Caco-2 (cell line): ENCODE measurements around the gene CEP131. TPM values are rescaled to one million over a fixed set of nuclear protein-coding genes. Genes with fewer than 3 reads are reported as not detected.

Experiments used
- BruUV-seq: library from RNA; stranded (reverse); fragments of 400-500 nt; replicated peaks from 2 replicates; lab custom pipeline; 2021; lab: Mats Ljungman, UMichigan
- CTCF ChIA-PET: fragments of 300-600 bp; sonication (Branson Sonifier 250); formaldehyde crosslinking; loops from one replicate; lab custom pipeline; 2022; ENCODE audit warnings: antibody characterized with exemption; lab: Charles Lee
- POLR2A ChIA-PET: fragments of 300-600 bp; sonication (Branson Sonifier 250); formaldehyde crosslinking; loops from one replicate; lab custom pipeline; 2022; ENCODE audit warnings: antibody characterized with exemption; lab: Charles Lee
- DNase-seq, 2 experiments: peaks; one replicate each; pipeline versions ENCODE4 v3.0.0 to v3.0.0-alpha.2; 2020 to 2022
- H3K27me3 ChIP-seq: replicated peaks from 2 replicates; pipeline ENCODE4 v1.6.0; 2011; ENCODE audit warnings: low read length; ENCODE audit not compliant: control insufficient read depth, insufficient read depth
- H3K36me3 ChIP-seq: 2 replicates; pipeline ENCODE4 v1.5.1; 2011; ENCODE audit warnings: low read length; ENCODE audit not compliant: control insufficient read depth, insufficient read depth
- H3K4me1 ChIP-seq: fragments of 250-450 bp; sonication (Bioruptor Pico); 2 replicates; pipeline ENCODE4 v1.5.1; 2020; ENCODE audit warnings: mild to moderate bottlenecking
- H3K4me3 ChIP-seq: 2 replicates; pipeline ENCODE4 v1.5.1; 2011; ENCODE audit warnings: low read depth, mild to moderate bottlenecking, control low read depth, low read length
- H3K9me3 ChIP-seq: fragments of 250-450 bp; sonication (Bioruptor Pico); 2 replicates; pipeline ENCODE4 v1.5.1; 2020; ENCODE audit warnings: mild to moderate bottlenecking, moderate library complexity
- H3K27ac Mint-ChIP-seq: one replicate; pipeline ENCODE4 v1.8.0; 2022; ENCODE audit warnings: mixed read lengths; ENCODE audit not compliant: unreplicated experiment
- H3K27me3 Mint-ChIP-seq: one replicate; pipeline ENCODE4 v1.8.0; 2022; ENCODE audit warnings: mixed read lengths; ENCODE audit not compliant: insufficient read depth, unreplicated experiment
- H3K36me3 Mint-ChIP-seq: one replicate; pipeline ENCODE4 v1.8.0; 2022; ENCODE audit warnings: mild to moderate bottlenecking, mixed read lengths; ENCODE audit not compliant: insufficient read depth, unreplicated experiment
- H3K4me1 Mint-ChIP-seq: one replicate; pipeline ENCODE4 v1.8.0; 2022; ENCODE audit warnings: low read depth, mixed read lengths; ENCODE audit not compliant: unreplicated experiment
- H3K4me3 Mint-ChIP-seq: one replicate; pipeline ENCODE4 v1.8.0; 2022; ENCODE audit warnings: mild to moderate bottlenecking, moderate library complexity, mixed read lengths; ENCODE audit not compliant: unreplicated experiment
- H3K9me3 Mint-ChIP-seq: one replicate; pipeline ENCODE4 v1.8.0; 2022; ENCODE audit warnings: mixed read lengths; ENCODE audit not compliant: unreplicated experiment
- intact Hi-C: fragments of 100-400 bp; cut with micrococcal nuclease; formaldehyde crosslinking; loops from one replicate; pipeline ENCODE4 v1.10.0; 2022; ENCODE audit not compliant: unreplicated experiment
- total RNA-seq: library from RNA; stranded (reverse); gene quantifications from 2 replicates; pipeline ENCODE4 v1.2.3, GENCODE V29; 2022
- TF ChIP-seq, protein P1 (sequence below), 2 experiments: fragments of 200-600 bp in 1 of 2; IDR thresholded peaks; 1 replicate in 1 of 2; 2 replicates in 1 of 2; pipeline versions ENCODE4 v1.5.1 to v1.8.0; 2011 to 2022; ENCODE audit warnings: antibody characterized with exemption in 1 of 2, control low read depth in 1 of 2, inconsistent platforms in 1 of 2, low read depth in 1 of 2, low read length in 1 of 2, mild to moderate bottlenecking in 1 of 2, moderate library complexity in 1 of 2; ENCODE audit not compliant: insufficient read depth in 1 of 2, severe bottlenecking in 1 of 2, unreplicated experiment in 1 of 2

The CEP131 gene
- total RNA-seq, 1 experiment from 2014 or later, result 28.4 TPM

DNA sequence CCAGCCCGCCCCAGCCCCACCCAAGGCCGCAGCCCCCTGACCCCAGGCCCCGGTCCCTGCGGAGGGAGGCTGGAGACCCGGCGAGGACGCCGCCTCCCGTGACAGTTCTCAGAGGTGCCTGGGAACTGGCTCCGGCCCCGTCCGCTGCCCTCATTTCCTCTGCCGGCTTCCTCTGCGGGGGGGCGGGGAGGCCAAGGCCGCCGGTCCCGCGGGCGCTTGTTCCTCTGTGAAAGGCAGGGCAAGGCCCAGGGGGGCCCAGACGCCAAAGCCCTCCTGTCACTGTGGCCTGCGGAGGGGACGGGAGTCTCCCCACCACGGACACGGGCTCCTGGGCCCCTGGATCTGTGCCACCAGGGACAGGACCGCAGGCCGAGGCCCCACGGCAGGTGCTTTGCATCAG, 62.5 kb downstream of the CEP131 start:
- Mint-ChIP-seq H3K36me3 (no peaks in the 10 kb centered on the region), H3K27ac (no peak overlapping the region), H3K27me3 (no peaks in the 10 kb centered on the region), H3K9me3 (no peaks in the 10 kb centered on the region), H3K4me1 (no peaks in the 10 kb centered on the region), H3K4me3 (no peak overlapping the region)
- H3K27me3 ChIP-seq, result no peaks in the 10 kb centered on the region
- H3K9me3 ChIP-seq, result no peaks in the 10 kb centered on the region
- H3K36me3 ChIP-seq, result no peaks in the 10 kb centered on the region
- TF ChIP-seq, protein P1, sequence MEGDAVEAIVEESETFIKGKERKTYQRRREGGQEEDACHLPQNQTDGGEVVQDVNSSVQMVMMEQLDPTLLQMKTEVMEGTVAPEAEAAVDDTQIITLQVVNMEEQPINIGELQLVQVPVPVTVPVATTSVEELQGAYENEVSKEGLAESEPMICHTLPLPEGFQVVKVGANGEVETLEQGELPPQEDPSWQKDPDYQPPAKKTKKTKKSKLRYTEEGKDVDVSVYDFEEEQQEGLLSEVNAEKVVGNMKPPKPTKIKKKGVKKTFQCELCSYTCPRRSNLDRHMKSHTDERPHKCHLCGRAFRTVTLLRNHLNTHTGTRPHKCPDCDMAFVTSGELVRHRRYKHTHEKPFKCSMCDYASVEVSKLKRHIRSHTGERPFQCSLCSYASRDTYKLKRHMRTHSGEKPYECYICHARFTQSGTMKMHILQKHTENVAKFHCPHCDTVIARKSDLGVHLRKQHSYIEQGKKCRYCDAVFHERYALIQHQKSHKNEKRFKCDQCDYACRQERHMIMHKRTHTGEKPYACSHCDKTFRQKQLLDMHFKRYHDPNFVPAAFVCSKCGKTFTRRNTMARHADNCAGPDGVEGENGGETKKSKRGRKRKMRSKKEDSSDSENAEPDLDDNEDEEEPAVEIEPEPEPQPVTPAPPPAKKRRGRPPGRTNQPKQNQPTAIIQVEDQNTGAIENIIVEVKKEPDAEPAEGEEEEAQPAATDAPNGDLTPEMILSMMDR (IDR thresholded peaks at IDR 0.05; ENCODE audit: insufficient read depth in 1 of 2, low read depth in 1 of 2, low read length in 1 of 2, severe bottlenecking in 1 of 2, unreplicated experiment in 1 of 2), result no peak
- H3K4me3 ChIP-seq, result no peak overlapping the region
- H3K4me1 ChIP-seq, result peaks cover 13% of the 10 kb centered on the region
- intact Hi-C loops, result no loop called here
- ChIA-PET POLR2A (no interaction called here), CTCF (no interaction called here)
- no TSS peak for BruUV-seq
- no peak for DNase-seq

DNA sequence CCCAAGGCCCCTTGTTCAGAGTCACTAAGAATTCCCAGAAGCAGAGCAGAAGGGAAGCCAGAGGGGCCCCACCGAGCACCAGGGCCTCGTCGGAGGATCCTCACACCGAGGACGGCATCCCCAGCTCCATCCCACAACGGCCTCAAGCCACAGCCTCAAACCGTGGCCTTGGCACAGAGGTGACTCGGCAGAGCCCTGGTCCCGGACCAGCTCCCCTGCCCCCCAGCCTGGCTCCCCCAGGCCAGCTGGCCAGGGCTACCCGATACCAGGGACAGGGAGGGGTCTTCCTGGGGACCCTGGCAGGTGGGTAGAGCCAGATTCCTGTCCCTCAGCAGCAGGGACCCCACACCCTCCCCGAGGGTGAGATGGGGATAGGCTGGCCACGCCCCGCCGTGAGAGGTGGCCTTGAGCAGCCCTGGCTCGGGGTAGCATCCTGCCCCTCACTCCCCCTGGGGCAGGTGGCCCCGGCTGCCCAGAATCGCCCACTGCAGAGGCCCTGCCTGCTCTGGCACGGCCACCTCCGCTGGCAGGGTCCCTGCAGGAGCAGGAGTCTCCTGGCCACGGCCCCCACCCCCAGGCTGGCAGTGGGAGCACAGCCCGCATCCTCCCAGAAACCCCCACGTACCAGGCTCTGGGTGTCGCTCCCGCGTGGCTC, 63.0 kb downstream of the CEP131 start:
- BruUV-seq, result no TSS peak
- Histone ChIP-seq H3K4me3 (no peak overlapping the region), H3K36me3 (no peaks in the 10 kb centered on the region), H3K27me3 (no peaks in the 10 kb centered on the region), H3K4me1 (peaks cover 7% of the 10 kb centered on the region), H3K9me3 (no peaks in the 10 kb centered on the region)
- H3K27me3 Mint-ChIP-seq, result no peaks in the 10 kb centered on the region
- no peak overlapping the region for H3K4me3 Mint-ChIP-seq
- ChIA-PET POLR2A (no interaction called here), CTCF (no interaction called here)
- no peaks in the 10 kb centered on the region for H3K4me1 Mint-ChIP-seq
- TF ChIP-seq, protein P1 (IDR thresholded peaks at IDR 0.05; ENCODE audit: insufficient read depth in 1 of 2, low read depth in 1 of 2, low read length in 1 of 2, severe bottlenecking in 1 of 2, unreplicated experiment in 1 of 2), result no peak
- no peak overlapping the region for H3K27ac Mint-ChIP-seq
- intact Hi-C loops, result no loop called here
- no peak for DNase-seq
- H3K36me3 Mint-ChIP-seq, result no peaks in the 10 kb centered on the region
- no peaks in the 10 kb centered on the region for H3K9me3 Mint-ChIP-seq

DNA sequence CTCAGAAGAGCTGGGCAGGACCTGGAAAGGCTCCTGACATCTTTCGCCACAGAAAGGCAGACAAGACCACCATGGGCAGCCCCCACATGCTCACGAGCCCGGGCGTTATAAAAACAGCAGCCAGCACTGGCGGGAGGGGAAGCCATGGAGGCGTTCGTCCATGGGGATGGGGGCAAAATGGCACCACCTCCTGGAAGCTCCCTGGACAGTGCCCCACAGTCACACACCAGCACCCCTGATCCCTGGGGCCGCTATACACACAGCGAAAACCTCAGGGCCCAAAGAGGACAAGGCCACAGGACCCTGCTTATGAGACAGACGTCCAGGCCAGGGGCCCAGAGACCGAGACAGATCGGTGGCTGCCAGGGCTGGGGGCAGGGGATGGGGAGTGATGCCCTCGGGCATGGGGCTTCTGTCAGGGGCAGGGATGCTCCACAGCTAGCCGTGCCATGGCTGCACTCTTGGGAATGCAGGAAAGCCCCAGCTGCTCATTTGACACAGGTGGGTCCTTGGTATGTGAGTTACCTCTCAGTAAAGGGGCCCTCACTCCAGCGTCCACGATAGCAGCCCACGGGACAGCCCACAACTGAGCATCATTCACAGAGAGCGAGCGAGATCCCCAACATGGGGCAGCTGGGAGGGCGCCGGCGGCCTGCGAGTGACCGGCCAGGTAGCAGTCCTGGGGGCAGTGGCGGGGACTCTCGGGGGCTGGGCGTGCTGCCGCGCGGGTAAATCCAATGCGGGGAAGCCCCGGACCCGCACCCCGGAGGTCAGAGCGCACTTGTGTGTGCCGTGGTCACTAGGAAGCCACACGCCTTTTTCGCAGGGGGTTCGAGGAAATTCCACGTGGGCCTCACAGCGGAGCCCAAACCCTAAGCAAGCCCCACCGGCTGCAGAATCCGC, 63.8 kb downstream of the CEP131 start:
- no peaks in the 10 kb centered on the region for H3K9me3 Mint-ChIP-seq
- Histone ChIP-seq H3K27me3 (no peaks in the 10 kb centered on the region), H3K36me3 (no peaks in the 10 kb centered on the region), H3K4me3 (no peak overlapping the region), H3K4me1 (no peaks in the 10 kb centered on the region), H3K9me3 (no peaks in the 10 kb centered on the region)
- POLR2A ChIA-PET, result no interaction called here
- no peak overlapping the region for H3K27ac Mint-ChIP-seq
- no peaks in the 10 kb centered on the region for H3K27me3 Mint-ChIP-seq
- no peak for DNase-seq
- no peaks in the 10 kb centered on the region for H3K4me1 Mint-ChIP-seq
- no peaks in the 10 kb centered on the region for H3K36me3 Mint-ChIP-seq
- TF ChIP-seq, protein P1 (IDR thresholded peaks at IDR 0.05; ENCODE audit: insufficient read depth in 1 of 2, low read depth in 1 of 2, low read length in 1 of 2, severe bottlenecking in 1 of 2, unreplicated experiment in 1 of 2), result no peak
- intact Hi-C loops, result no loop called here
- H3K4me3 Mint-ChIP-seq, result no peak overlapping the region
- CTCF ChIA-PET, result no interaction called here
- BruUV-seq, result no TSS peak
